ENCODE measurements around the gene RTN4RL2.

DNA sequence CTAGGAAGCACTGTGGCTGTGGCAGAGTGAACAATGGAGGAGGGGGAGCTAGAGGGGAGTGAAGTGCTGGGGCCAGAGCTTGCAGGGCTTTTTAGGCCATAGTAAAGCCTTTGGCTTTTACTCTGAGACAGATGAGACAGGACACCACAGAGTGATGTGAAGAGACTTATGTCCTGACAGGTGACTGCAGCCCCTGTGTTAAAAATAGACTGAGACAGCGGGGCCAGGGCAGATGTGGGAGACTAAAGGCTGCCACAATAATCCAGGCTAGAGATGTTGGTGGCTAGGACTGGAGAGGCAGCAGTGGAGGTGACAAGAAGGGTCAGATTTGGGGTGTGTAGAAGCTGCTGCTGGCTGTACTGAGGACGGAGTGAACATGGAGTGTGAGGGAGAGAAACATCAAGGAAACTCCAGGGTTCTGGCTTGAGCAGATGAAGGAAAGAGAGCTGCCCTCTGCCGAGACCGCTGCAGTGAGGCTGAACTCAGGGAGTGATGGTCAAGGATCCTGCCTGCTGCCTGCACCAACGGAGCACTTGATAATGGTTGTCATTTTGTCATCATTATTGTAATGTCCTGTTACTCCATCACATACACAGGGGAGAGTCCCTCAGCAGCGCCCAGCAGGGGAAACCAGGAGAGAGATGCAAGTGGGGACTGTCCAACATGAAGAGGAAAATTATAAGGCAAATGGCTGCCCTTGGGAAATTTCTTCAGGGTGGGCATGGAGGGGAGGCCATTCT is 27.8 kb downstream of the RTN4RL2 start:
- TF ChIP-seq, protein P1, sequence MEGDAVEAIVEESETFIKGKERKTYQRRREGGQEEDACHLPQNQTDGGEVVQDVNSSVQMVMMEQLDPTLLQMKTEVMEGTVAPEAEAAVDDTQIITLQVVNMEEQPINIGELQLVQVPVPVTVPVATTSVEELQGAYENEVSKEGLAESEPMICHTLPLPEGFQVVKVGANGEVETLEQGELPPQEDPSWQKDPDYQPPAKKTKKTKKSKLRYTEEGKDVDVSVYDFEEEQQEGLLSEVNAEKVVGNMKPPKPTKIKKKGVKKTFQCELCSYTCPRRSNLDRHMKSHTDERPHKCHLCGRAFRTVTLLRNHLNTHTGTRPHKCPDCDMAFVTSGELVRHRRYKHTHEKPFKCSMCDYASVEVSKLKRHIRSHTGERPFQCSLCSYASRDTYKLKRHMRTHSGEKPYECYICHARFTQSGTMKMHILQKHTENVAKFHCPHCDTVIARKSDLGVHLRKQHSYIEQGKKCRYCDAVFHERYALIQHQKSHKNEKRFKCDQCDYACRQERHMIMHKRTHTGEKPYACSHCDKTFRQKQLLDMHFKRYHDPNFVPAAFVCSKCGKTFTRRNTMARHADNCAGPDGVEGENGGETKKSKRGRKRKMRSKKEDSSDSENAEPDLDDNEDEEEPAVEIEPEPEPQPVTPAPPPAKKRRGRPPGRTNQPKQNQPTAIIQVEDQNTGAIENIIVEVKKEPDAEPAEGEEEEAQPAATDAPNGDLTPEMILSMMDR (IDR thresholded peaks at IDR 0.05): no peak
- TF ChIP-seq POLR2A (IDR thresholded peaks at IDR 0.05): no peak
